Trophoblast cell (in vitro differentiated cells and primary cell): ENCODE data around the gene GPR55.

Experiments
- DNase-seq, 2 donors: peaks; one replicate each; pipeline ENCODE4 v3.0.0-alpha.2; 2016
- H2AFZ ChIP-seq: 2 replicates; pipeline ENCODE4 v1.6.1; 2013; ENCODE audit warnings: low read length, moderate library complexity, mild to moderate bottlenecking; ENCODE audit not compliant: insufficient read depth, poor library complexity
- H2AK5ac ChIP-seq: 2 replicates; pipeline ENCODE4 v1.6.1; 2013; ENCODE audit warnings: mild to moderate bottlenecking, low read length
- H2BK120ac ChIP-seq: 2 replicates; pipeline ENCODE4 v1.6.1; 2013; ENCODE audit warnings: low read length, mild to moderate bottlenecking, moderate library complexity; ENCODE audit not compliant: insufficient read depth, poor library complexity
- H2BK12ac ChIP-seq: 2 replicates; pipeline ENCODE4 v1.6.1; 2013; ENCODE audit warnings: mild to moderate bottlenecking, low read length, moderate library complexity
- H2BK5ac ChIP-seq: 2 replicates; pipeline ENCODE4 v1.6.1; 2013; ENCODE audit warnings: low read length, low read depth, moderate library complexity, mild to moderate bottlenecking; ENCODE audit not compliant: poor library complexity
- H3K14ac ChIP-seq: 2 replicates; pipeline ENCODE4 v1.6.1; 2013; ENCODE audit warnings: mild to moderate bottlenecking, low read length
- H3K18ac ChIP-seq: 2 replicates; pipeline ENCODE4 v1.6.1; 2013; ENCODE audit warnings: mild to moderate bottlenecking, low read length
- H3K23ac ChIP-seq: 2 replicates; pipeline ENCODE4 v1.6.1; 2013; ENCODE audit warnings: low read length
- H3K27ac ChIP-seq: 2 replicates; pipeline ENCODE4 v1.5.1; 2013; ENCODE audit warnings: low read depth, mild to moderate bottlenecking, inconsistent platforms, low read length, moderate library complexity
- H3K27me3 ChIP-seq: 2 replicates; pipeline ENCODE4 v1.6.1; 2013; ENCODE audit warnings: inconsistent platforms, mild to moderate bottlenecking, low read length, moderate library complexity; ENCODE audit not compliant: insufficient read depth
- H3K36me3 ChIP-seq, 2 experiments: 1 replicate in 1 of 2; 2 replicates in 1 of 2; pipeline ENCODE4 v1.6.1; 2013; ENCODE audit warnings: low read length in 2 of 2, mild to moderate bottlenecking in 2 of 2, moderate library complexity in 1 of 2; ENCODE audit not compliant: insufficient read depth in 2 of 2, control insufficient read depth in 1 of 2
- H3K4ac ChIP-seq: 2 replicates; pipeline ENCODE4 v1.6.1; 2013; ENCODE audit warnings: low read depth, mild to moderate bottlenecking, low read length, moderate library complexity
- H3K4me1 ChIP-seq, 2 experiments: 1 replicate in 1 of 2; 2 replicates in 1 of 2; pipeline ENCODE4 v1.6.1; 2013; ENCODE audit warnings: low read length in 2 of 2, mild to moderate bottlenecking in 2 of 2, moderate library complexity in 1 of 2; ENCODE audit not compliant: insufficient read depth in 2 of 2, control insufficient read depth in 1 of 2
- H3K4me2 ChIP-seq: 2 replicates; pipeline ENCODE4 v1.6.1; 2013; ENCODE audit warnings: inconsistent platforms, mild to moderate bottlenecking, low read length, moderate library complexity
- H3K4me3 ChIP-seq: 2 replicates; pipeline ENCODE4 v1.5.1; 2013; ENCODE audit warnings: mild to moderate bottlenecking, low read depth, low read length, inconsistent platforms
- H3K79me1 ChIP-seq: one replicate; pipeline ENCODE4 v1.6.1; 2013; ENCODE audit warnings: low read length
- H3K79me2 ChIP-seq: 2 replicates; pipeline ENCODE4 v1.6.1; 2013; ENCODE audit warnings: low read length, mild to moderate bottlenecking; ENCODE audit not compliant: control insufficient read depth, insufficient read depth, poor library complexity
- H3K9ac ChIP-seq: 2 replicates; pipeline ENCODE4 v1.6.1; 2013; ENCODE audit warnings: mild to moderate bottlenecking, low read length
- H3K9me3 ChIP-seq: 2 replicates; pipeline ENCODE4 v1.6.1; 2013; ENCODE audit warnings: low read depth, mild to moderate bottlenecking, control low read depth, inconsistent platforms, low read length; ENCODE audit not compliant: insufficient read depth
- H4K12ac ChIP-seq: 2 replicates; pipeline ENCODE4 v1.6.1; 2013; ENCODE audit warnings: low read depth, mild to moderate bottlenecking, low read length, moderate library complexity
- H4K8ac ChIP-seq: 2 replicates; pipeline ENCODE4 v1.6.1; 2013; ENCODE audit warnings: low read depth, mild to moderate bottlenecking, low read length, moderate library complexity
- H4K91ac ChIP-seq: one replicate; pipeline ENCODE4 v1.6.1; 2013; ENCODE audit warnings: low read depth, mild to moderate bottlenecking, low read length, moderate library complexity
- WGBS: extraction: QIAGEN DNeasy Blood & Tissue Kit; methylation state at CpG from one replicate; pipeline ENCODE4 v1.1.7; 2013; ENCODE audit warnings: missing lambda C conversion rate; ENCODE audit not compliant: insufficient read length, insufficient coverage; ENCODE audit errors: extremely low coverage; 5-methylcytosine and 5-hydroxymethylcytosine counted together

The GPR55 gene

DNA sequence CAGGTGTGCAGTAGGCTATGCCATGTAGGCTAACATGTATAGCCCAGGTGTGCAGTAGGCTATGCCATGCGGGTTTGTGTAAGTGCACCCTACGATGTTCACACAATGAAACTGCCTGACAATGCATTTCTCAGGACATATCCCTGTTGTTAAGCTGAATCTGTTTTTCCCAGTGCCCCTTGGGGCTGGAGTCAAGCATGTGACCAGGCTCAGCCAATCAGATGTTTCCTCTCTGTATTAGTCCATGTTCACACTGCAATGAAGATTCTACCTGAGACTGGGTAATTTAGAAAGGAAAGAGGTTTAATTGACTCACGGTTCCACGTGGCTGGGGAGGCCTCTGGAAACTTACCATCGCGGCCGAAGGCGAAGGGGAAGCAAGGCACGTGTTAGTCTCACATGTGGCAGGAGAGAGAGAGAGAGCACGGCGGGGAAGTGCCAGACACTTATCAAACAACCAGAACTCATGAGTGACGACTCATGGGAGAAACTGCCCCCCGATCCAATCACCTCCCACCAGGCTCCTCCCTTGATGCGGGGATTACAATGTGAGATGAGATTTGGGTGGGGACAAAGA lies 36.1 kb downstream of the GPR55 start:
- no peak overlapping the region for H2AK5ac ChIP-seq
- DNase-seq: no peak
- no peak overlapping the region for H2AFZ ChIP-seq
- H3K14ac ChIP-seq: no peak overlapping the region
- H4K8ac ChIP-seq: no peak overlapping the region
- H3K18ac ChIP-seq: no peak overlapping the region
- peaks cover 2% of the 10 kb centered on the region for H3K9me3 ChIP-seq
- H2BK120ac ChIP-seq: no peak overlapping the region
- H3K4me3 ChIP-seq: no peak overlapping the region
- H3K9ac ChIP-seq: no peak overlapping the region
- no peak overlapping the region for H3K4ac ChIP-seq
- no peak overlapping the region for H2BK12ac ChIP-seq
- no peaks in the 10 kb centered on the region for H3K27me3 ChIP-seq
- peaks cover 2 to 3% of the 10 kb centered on the region in 2 experiments for H3K4me1 ChIP-seq
- peaks cover 1% of the 10 kb centered on the region for H3K79me1 ChIP-seq
- H3K79me2 ChIP-seq: no peaks in the 10 kb centered on the region
- WGBS: no CpG with 5 or more reads among the region's 14 CpGs
- no peak overlapping the region for H2BK5ac ChIP-seq
- no peak overlapping the region for H4K12ac ChIP-seq
- H3K27ac ChIP-seq: no peak overlapping the region
- H4K91ac ChIP-seq: no peak overlapping the region
- no peak overlapping the region for H3K23ac ChIP-seq
- H3K36me3 ChIP-seq: no peaks in the 10 kb centered on the region
- H3K4me2 ChIP-seq: no peak overlapping the region

DNA sequence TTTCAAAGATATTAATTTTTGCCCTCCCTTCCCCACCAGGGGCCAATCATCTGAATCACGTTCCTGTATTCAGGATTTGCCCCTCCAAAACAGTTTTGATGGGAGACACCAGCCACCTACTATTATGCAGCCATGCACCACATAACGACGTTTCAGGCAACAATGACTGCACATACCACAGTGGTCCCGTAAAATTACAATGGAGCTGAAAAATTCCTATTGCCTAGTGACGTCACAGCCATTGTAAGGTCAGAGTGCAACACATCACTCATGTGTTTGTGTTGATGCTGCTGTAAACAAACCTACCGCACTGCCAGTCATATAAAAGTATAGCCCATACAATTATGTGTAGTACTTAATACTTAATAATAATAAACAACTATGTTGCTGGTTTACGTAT lies 37.7 kb downstream of the GPR55 start:
- Histone ChIP-seq H3K4ac (no peak overlapping the region), H4K91ac (no peak overlapping the region), H4K12ac (no peak overlapping the region), H3K4me3 (no peak overlapping the region), H4K8ac (no peak overlapping the region), H3K14ac (no peak overlapping the region), H2BK120ac (no peak overlapping the region), H3K9ac (no peak overlapping the region), H3K79me1 (peaks cover 1% of the 10 kb centered on the region), H2AFZ (no peak overlapping the region), H3K79me2 (no peaks in the 10 kb centered on the region), H3K27me3 (no peaks in the 10 kb centered on the region), H3K4me2 (no peak overlapping the region), H2BK5ac (no peak overlapping the region), H3K9me3 (peaks cover 2% of the 10 kb centered on the region), H3K36me3 (no peaks in the 10 kb centered on the region), H3K4me1 (peaks cover 2 to 3% of the 10 kb centered on the region in 2 experiments), H2AK5ac (no peak overlapping the region), H3K23ac (no peak overlapping the region), H2BK12ac (no peak overlapping the region), H3K27ac (no peak overlapping the region), H3K18ac (no peak overlapping the region)
- no peak for DNase-seq
- WGBS: no CpG with 5 or more reads among the region's 7 CpGs

DNA sequence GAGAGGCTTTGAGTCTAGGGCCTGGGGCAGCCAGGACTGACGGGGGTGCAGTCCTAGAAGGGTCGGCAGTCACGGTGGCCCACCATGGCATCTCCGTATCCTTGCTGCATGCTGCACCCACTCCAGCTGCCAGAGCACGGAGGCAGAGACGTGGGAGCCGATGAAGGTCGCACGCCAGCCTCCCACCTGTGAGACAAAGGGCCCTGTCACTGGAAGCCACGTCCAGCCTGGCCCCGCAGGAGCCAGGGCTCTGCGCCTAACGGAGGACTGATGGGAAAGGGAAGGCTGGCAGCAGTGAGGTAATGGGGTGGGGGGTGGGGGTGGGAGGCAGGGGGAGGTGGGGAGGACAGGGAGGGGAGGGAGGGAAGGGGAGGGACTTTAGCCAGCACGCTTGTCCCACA lies 38.4 kb downstream of the GPR55 start:
- no peak overlapping the region for H3K23ac ChIP-seq
- H2BK12ac ChIP-seq: no peak overlapping the region
- no peak overlapping the region for H2BK120ac ChIP-seq
- no peak overlapping the region for H4K91ac ChIP-seq
- H3K14ac ChIP-seq: no peak overlapping the region
- H3K4me3 ChIP-seq: no peak overlapping the region
- H4K12ac ChIP-seq: no peak overlapping the region
- no peak overlapping the region for H2AFZ ChIP-seq
- H3K9me3 ChIP-seq: peaks cover 2% of the 10 kb centered on the region
- no peaks in the 10 kb centered on the region for H3K79me2 ChIP-seq
- no peak overlapping the region for H3K18ac ChIP-seq
- H3K79me1 ChIP-seq: peaks cover 1% of the 10 kb centered on the region
- no peak overlapping the region for H2AK5ac ChIP-seq
- no peak overlapping the region for H3K27ac ChIP-seq
- no peak for DNase-seq
- H3K4me2 ChIP-seq: no peak overlapping the region
- H3K4me1 ChIP-seq: peaks cover 2 to 3% of the 10 kb centered on the region in 2 experiments
- H2BK5ac ChIP-seq: no peak overlapping the region
- no CpG with 5 or more reads among the region's 14 CpGs for WGBS
- H3K27me3 ChIP-seq: no peaks in the 10 kb centered on the region
- no peak overlapping the region for H4K8ac ChIP-seq
- no peaks in the 10 kb centered on the region for H3K36me3 ChIP-seq
- H3K4ac ChIP-seq: no peak overlapping the region
- H3K9ac ChIP-seq: no peak overlapping the region

DNA sequence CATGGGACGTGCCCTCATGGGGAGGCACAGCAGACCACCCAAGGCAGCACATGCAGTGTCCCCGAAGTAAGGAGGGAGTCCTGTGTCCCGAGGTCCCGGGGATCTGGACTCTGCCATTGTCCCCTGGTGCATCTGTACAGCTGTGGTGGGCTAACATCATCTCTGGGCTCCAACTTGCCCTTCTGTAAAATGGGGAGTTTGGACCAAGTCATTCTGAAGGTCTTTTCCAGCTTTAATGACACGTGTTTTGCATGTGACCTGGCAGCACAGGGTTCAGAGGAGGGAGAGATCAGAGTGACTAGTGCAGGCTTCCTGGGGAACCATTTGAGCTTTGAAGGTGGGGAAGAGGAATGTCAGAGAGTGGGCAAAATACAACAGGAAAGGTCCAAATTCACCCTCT lies 38.8 kb downstream of the GPR55 start:
- H4K8ac ChIP-seq: no peak overlapping the region
- no peak overlapping the region for H3K27ac ChIP-seq
- H3K9me3 ChIP-seq: peaks cover 2% of the 10 kb centered on the region
- no peak overlapping the region for H4K12ac ChIP-seq
- H3K4ac ChIP-seq: no peak overlapping the region
- no CpG with 5 or more reads among the region's 5 CpGs for WGBS
- H2BK5ac ChIP-seq: no peak overlapping the region
- H3K9ac ChIP-seq: no peak overlapping the region
- H2AFZ ChIP-seq: no peak overlapping the region
- H2AK5ac ChIP-seq: no peak overlapping the region
- H2BK12ac ChIP-seq: no peak overlapping the region
- no peak overlapping the region for H4K91ac ChIP-seq
- H3K23ac ChIP-seq: no peak overlapping the region
- no peaks in the 10 kb centered on the region for H3K36me3 ChIP-seq
- H3K18ac ChIP-seq: no peak overlapping the region
- H3K14ac ChIP-seq: no peak overlapping the region
- no peak overlapping the region for H2BK120ac ChIP-seq
- peaks cover 2 to 3% of the 10 kb centered on the region in 2 experiments for H3K4me1 ChIP-seq
- H3K27me3 ChIP-seq: no peaks in the 10 kb centered on the region
- peaks cover 1% of the 10 kb centered on the region for H3K79me1 ChIP-seq
- no peaks in the 10 kb centered on the region for H3K79me2 ChIP-seq
- no peak overlapping the region for H3K4me2 ChIP-seq
- no peak overlapping the region for H3K4me3 ChIP-seq
- DNase-seq: no peak
